Vagina (tissue), 2 donors: ENCODE results near the gene OR6K2.

ENCODE experiments used
- CTCF ChIP-seq, 3 experiments: fragments of 450-650 bp in 2 of 3; fragments of 200-600 bp in 1 of 3; sonication (generic) in 1 of 3; IDR thresholded peaks; one replicate each; pipeline ENCODE4 v1.5.1; 2017 to 2019; ENCODE audit warnings: antibody characterized with exemption in 3 of 3, mild to moderate bottlenecking in 2 of 3, moderate library complexity in 2 of 3
- POLR2A ChIP-seq, 2 donors: fragments of 450-650 bp; IDR thresholded peaks; one replicate each; pipeline ENCODE4 v1.6.1; 2017; ENCODE audit warnings: antibody characterized with exemption in 2 of 2, mild to moderate bottlenecking in 2 of 2, moderate library complexity in 2 of 2

DNA sequence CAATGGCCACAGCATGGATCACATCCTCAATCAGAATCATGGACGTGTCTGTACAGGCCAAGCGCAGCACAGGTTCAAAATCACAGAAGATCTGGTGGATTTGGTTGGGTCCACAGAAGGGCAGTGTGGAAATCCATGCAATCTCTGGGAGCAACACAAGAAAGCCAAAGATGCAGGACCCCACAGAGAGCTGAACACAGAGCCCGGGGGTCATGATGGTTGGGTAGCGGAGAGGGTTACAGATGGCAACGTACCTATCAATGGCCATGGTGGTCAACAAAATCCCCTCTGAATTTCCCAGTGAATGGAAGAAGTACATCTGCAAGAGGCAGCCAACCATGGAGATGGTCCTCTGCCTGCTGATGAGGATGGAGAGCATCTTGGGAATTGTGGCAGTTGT, 24.0 kb upstream of the OR6K2 start:
- TF ChIP-seq CTCF (IDR thresholded peaks at IDR 0.05) (no peak), POLR2A (IDR thresholded peaks at IDR 0.05) (no peak)
